Fibroblast of skin of scalp (primary cell): ENCODE measurements around the gene TAF10.

Experiments used
- DNase-seq: peaks from one replicate; pipeline ENCODE4 v3.0.0-alpha.2; 2013

TAF10 gene

DNA sequence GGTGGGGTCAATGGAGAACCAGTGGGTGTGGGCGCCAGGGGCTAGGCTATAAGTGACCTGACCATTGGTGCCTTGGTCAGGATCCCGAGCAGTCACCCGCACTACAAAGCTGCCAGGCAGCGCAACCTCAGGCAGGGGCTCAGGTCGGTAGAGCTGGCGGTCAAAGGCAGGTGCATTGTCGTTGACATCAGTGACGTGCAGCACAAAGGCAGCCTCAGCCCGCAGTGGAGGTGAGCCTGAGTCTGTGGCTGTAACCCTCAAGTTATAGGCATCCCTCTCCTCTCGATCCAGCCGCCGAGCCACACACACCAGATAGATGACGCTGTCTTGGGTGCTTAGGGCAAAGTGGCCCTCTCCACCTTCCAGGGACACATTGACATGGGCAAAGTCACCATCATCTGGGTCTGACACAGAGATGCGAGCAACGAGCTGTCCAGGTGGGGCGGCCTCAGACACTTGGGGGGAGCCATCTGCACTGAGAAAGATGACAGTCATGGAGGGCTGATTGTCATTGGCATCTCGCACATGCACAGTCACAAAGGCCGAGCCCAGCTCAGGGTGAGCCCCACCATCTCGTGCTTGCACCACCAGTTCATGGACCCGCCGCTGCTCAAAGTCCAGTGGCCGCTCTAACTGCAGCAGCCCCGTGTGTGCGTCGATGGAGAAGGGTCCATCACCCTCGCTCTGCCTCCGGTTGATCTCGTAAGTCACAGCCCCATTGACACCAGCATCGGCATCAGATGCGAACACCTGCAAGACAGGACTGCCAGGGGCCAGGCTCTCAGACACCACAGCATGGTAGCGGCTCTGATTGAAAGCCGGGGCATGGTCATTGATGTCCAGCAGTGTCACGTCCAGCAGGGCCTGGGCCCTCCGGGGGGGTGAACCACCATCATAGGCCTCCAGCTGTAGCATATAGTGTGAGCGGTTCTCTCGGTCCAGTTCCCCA, 28.3 kb upstream of the TAF10 start:
- no peak for DNase-seq

DNA sequence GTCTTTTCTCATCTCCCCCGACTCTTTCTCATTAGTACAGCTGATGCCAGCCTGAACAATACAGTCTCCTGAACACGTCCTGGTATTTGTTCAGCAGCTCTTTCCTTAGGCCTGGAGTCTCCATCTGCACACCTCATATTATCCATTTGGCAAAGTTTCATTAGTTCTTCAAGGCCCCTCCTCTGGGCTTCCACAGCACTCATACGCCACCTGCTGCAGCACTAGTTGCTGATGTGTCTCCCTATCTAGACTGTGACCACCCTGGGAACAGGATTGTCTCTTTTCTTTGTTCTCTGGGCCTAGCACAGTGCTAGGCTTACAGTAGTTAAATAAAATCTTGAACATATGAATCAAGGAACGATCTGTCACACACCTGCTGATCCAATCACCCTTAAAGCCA, 26.4 kb upstream of the TAF10 start:
- no peak for DNase-seq

DNA sequence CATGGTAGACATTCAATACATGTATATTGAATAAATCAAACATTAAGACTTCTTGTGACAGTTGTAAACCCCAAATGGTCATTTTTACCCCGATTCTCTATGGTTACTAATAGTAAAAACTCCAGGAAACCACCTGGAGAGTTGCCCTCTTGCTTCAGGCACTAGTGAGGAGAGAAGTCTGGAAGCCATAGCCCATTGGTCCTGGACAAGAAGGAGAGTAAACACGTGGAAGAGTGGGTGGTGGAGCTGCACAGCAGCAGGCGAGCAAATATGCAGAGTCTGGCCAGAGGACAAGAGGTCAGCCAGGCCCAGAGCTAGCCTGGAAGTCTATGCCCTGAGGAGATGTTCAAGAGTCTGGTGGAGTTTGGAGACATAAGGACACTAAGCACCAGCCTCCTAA, 25.9 kb upstream of the TAF10 start:
- DNase-seq = no peak

DNA sequence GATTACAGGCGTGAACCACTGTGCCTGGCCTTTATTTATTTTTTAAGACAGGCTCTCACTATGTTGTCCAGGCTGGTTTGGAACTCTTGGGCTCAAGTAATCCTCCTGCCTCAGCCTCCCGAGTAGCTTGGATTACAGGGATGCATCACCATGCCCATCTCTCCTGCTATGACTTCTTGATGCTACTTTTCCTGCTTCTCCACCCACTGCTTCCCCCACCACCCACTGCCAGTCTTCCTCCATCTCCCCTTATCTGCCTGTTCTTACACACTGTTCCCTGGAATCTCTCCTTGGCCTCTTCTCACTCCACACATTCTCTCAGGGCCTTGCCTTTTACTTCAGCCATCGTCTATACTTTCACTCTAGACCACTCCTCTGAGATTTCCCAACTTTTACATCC, 24.5 kb upstream of the TAF10 start:
- DNase-seq = no peak

DNA sequence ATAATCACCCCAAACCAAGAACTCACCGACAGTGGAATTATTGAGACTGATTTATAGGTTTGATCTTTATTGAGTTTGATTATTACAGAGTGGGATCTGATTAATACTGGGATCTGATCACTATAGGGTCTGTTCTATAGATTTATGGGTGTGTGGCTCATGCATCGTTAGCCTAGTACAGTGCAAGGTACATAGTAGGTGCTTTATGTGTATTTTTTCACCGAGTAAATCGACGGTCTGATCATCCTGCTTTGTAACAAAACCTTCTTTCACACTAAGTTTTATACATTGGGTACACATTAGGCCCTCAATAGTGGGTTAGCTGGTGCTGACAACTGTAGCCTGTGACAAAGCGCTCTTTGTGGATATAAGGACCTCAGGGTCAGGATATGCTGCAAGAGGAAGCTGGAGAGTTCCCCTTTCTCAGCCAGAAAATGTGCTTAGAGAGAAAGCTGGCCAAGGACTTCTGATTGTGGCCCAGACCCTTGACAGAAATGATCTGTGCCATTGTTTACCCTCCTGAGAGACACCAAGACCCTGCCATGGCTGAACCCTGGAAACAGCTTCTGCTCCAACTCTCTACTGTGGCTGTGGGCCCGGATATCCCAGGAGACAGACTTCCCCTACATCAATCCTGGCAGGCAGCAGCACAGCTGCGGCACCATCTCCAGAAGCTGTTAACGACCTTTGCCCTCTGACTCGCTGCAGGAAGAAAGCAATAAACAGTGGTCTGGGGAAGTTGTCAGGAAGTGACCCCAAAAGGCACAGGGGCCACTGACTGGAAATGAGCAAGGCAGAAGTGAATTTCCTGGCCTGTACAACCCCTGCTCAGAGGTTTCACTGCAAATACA, 23.3 kb upstream of the TAF10 start:
- no peak for DNase-seq

DNA sequence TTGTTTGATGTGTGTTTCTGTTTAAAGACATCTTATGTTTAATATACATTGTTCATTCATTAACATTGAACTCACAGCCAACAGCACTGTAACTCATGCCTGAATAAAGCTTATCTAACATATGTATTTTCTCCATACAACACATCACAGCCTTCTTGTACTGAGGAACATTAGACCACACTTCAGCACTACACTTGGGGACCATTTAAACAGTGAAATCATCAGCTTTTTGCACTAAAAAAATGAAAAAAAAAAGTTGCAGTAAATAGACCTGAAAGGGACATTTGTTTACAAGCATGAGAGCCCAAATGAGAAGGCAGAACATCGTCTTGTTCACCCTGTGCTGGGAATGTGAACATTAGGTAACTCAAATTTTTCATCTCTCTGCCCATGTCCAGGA, 22.5 kb upstream of the TAF10 start:
- no peak for DNase-seq

DNA sequence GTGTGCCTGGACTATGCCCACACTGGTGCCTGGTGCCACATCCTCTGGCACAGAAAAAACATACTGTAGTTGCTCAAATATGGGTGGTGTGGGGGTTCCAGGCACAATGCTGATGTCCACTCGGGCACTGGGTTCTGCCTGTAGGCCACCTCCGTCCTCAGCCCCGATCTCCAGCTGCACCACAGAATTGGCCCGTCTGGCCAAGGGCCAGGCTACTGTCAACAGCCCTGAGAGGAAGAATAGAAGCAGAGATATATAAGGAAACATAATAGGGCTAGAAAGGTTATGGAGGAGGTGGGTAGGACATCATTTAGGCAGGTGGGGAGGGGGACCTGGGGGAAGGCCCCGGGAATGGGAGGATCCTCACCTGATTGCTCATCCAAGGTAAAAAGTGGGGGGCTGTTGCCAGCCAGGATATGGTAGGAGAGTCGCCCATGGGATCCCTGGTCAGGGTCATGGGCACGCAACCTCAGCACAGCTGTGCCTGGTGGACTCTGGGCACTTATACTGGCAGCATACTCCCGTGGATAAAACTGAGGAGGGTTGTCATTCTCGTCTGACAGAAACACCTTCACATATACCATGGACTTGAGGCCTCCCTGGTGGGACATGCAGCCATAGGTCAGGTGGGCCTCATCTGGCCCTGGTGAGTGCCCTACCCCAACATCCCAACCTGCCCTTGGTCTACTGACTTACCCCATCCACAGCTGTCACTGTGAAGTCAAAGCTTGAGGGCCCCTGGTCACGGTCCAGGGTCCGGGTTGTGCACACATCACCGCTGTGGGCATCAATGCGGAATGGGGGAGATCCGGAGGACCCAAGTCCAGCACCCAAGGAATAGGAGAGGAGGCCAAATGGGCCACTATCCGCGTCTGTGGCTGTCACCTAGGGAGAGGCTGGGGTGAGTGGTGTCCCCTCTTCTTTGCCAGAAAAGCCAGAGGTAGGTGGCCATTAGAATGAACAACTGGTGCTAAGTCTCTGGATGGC, 21.7 kb upstream of the TAF10 start:
- no peak for DNase-seq

DNA sequence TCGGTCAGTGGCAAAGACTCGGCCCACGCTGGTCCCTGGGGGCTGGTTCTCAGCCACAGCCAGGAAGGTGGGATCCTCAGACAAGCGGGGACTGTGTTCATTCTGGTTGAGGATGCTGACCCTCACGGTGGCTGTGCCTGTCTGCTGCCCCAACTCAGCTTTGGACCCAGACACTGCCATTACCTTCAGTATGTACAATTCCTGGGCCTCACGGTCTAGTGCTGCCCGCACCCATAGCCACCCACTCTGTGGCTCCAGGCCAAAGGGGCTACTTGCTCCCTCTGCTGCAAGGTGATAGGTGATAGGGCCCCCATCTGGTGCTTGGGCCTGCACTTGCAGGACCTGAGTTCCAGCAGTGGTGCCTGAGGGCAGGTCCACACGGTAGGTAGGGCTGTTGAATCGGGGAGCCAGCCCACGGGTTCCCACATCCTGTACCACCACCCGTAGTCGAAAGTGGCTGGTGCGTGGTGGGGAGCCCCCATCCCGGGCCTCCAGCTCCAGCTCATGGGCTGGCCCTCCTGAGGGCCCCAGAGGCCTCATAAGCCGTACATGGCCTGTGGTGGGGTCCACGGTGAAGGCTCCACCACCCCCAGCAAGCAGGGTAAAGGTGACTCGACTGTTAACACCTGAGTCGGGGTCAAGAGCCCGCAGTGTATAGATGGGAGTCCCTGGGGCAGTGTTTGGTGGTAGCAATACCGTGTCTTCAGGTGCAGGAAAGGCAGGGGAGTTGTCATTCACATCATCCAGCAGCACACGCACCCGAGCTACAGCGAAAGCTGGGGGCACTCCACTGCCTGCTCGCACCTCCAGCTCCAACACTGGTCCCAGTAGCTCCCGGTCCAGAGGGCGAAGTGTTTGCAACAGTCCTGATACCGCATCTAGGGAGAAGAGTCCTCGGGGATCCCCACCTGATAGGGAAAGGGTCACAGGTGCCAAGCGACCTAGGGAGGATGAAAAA, 20.4 kb upstream of the TAF10 start:
- no peak for DNase-seq

DNA sequence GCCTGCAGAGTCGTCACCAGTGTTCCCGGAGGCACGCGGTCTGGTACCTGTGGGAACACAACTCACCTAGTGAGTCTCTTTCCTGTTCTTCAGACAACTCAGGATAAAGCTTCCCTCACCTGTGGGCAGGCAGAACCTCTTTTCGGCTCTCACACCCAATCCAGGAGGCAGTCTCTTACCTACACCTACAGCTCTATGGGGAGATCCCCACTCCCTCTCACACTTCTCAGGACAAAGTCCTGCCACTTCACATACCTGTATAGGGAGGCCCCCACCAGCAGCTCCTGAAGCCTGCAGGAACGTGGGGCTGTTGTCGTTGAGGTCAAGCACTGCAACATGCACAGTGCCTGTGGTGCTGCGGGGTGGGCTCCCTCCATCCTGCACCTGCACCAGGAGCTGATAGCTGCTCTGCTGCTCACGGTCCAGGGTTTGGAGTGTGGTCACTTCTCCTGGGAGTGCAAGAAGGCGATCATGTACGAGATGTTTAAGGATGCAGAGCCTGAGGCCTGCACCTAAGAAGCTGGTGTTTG, 19.4 kb upstream of the TAF10 start:
- no peak for DNase-seq

DNA sequence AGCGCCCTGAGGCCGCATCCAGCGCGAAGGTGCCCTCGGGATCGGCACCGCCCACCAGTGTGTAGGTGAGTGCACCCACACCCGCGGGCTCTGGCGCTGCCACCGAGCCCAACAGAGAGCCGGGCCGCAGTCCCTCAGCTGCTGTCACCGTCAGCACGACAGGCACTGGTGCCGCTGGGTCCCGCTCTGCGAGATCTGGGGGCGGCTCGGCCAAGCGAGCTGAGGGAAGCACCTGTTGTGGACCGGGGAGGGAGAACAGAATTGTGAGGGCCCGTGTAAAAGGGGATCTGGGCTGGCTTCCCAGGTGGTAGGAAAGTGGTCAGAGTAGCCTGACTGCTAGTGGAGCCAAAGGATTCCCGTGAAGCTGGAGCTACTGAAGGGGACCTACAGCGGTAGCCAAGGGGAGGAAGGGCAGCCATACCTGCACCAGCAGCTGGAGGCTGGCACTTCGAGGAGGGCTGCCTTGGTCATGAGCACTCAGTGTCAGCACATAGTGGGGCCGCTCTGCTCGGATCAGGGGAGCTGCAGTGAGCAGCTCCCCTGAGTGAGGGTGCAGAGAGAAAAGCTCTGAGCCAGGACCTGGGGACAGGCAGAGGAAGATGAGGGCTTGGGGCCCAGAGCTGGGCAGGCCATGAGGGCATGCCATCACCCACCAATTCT, 18.7 kb upstream of the TAF10 start:
- DNase-seq = no peak

DNA sequence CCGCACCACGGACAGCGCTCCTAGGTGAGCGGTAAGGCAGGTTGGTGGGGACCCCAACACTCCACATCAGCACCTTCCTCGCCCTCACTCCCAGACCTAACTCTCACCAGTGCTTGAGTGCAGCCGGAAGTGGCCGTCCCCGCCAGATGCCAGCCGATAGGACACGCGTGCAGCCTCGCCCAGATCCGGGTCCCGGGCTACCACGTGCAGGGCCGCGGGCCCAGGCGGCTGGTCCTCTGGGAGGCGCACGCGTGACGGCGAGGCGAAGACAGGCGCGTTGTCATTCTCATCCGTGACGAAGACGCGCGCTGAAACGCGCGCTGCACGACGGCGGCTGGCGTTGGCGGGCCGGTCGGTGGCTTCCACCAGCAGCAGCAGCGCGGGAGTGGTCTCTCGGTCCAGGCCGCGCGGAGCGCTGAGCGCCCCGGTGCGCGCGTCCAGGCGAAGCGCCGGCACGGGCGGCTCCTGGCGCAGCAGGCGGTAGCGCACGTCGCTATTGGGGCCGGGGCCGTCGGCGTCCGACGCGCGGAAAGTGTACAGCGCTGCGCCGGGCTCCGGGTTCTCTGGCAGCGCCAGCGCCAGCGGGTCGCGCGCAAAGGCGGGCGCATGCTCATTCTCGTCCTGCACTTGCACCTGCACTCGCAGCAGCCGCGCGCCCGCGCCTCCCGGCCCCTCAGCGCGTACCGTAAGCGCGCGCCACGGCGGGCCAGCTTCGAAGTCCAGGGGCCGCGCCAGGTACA, 18.0 kb upstream of the TAF10 start:
- no peak for DNase-seq

DNA sequence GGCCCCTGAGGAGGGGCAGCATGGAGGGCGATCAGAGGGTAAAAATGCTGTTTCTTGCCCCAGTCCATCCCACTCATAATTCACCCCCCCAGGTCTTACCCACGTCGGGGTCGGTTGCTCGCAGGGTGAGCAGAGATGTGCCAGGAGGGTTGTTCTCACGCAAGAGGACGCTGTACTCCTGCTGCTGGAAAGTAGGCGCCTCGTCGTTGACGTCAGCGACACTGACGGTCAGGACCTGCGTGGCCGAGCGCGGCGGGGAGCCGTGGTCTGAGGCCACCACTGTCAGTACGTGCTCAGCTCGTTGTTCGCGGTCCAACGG, 17.5 kb upstream of the TAF10 start:
- no peak for DNase-seq

DNA sequence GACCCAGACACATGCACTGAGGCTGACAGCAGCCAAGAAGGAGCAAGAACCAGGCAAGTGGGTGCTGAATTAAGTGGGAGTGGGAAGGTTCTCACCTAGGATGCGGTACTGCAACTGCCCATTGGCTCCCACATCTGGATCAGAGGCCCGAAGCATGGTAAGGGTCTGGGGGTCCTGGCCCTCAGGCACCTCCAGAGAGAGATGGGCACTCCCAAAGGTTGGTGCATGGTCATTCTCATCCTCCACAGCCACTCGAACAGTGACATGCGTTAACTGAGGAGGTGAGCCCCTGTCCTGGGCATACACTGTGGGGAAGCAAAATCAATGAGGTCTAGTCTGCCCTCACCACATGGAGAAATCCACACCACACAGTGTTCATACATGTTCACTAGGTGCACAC, 16.5 kb upstream of the TAF10 start:
- no peak for DNase-seq

DNA sequence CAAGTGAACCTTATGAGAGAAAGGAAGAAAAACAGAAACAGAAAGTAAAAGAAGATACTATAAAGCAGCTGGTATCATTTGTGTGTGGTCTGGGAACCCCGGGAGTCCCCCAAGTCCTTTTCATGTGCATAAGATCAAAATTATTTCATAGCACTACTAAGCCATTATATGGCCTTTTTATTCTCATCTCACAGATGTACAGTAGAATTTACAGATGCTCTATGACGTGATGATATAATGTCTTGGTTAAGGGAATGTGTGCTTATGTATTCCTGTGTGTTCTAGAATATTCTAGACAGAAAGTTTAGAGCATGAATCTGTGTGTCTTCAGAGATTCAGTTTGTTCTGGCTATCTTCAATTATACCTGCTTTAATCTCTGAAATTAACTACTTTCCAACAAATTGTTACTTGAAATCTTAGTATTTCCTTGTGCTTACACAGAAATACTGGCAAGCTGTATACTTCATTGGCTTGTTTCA, 15.8 kb upstream of the TAF10 start:
- no peak for DNase-seq

DNA sequence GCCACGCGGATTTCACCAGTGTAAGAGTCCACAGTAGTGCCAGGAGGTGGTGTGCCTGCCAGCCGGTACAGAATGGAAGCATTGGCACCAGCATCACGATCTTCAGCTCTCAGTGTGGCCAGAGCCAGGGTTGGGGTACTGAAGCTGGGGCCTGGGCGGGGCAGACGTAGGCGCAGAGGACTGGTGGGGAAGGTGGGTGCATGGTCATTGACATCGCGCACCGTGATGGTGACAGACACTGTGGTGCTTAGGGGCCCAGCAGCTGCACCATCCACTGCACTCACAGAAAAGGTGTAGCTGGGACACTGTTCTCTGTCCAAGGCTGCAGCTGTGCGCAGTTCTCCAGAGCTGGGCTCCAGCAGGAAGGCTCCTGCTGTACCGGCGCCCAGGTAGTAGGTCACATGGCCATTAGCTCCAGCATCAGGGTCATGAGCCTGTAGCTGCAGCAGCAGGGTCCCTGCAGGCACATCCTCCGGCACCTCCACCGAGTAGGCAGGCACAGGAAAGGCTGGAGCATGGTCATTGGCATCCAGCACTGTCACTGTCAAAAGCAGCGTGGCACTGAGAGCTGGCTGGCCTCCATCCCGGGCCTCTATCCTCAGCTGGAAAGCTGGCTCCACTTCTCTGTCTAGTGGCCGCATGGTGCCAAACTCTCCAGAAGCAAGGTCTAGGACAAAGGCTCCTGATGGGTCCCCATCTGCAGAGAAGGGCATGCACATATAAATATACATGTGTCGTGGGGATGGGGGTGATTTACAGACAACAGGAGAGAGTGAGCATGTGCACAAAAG, 15.2 kb upstream of the TAF10 start:
- no peak for DNase-seq

DNA sequence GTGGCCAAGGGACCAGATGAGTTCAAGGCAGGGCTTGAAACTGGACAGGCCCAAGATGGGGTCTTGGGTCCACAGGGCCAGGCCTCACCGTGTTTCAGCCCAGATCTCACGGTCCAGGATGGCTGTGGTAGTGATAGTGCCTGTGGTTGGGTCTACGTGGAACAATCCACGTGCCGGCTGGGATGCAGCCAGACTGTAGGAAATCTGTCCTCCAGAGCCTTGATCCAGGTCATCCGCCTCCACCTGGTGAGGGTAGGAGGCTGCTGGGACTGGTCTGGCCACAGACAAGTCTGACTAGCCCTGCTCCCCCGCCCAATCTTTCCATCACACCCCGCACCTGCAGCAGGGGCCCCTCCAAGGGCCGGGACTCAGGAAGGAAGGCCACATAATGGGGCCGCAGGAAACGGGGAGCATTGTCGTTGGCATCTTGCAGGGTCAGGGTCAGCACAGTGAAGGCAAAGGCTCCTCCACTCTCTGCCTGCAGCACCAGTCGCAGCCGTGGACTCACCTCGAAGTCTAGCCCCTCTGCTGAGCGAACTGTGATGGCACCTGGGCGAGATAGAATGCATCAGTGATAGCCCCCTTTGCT, 13.9 kb upstream of the TAF10 start:
- no peak for DNase-seq

DNA sequence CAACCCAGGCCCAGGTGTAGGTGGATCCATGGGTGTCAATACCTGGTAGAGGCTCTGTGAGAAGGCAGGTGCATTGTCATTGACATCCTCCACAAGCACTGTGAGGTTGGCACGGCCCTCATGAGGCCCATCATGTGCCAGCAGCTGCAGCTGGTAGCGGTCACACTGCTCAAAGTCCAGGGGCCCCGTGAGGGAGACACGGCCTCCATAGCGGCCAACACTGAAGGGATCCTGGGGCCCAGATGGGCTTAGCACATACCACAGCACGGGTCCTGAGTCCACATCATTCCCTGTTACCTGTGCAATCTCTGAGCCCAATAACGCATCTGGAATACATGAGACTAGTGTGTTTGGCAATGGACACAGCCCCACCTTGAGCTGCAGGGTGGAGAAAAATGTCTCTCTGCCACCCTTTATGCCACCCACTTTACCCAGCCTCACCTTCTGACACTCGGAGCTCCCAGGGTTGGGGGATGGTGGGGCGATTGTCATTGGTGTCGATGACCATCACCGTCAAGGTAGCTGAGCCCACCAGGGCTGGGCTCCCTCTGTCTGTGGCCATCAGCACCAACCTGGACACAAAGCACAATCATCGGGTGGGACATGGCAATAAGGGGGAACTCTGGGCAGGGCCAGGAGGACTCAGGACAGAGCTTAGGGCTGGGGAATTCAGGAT, 13.3 kb upstream of the TAF10 start:
- no peak for DNase-seq
